GM19468 (cell line): Measurements from ENCODE around the gene GFY.

Experiments
- ATAC-seq: cut with Tn5 transposase; IDR thresholded peaks from one replicate; pipeline ENCODE4 v1.9.1; 2021; ENCODE audit warnings: mild to moderate bottlenecking, moderate library complexity, moderate number of reproducible peaks; ENCODE audit not compliant: unreplicated experiment; ENCODE audit errors: extremely low read depth

The GFY gene

GRCh38 chr19:49425178-49425577 is at the start of gene GFY:
TSS of gene GFY (plus strand) at chr19:49425388. CDS start at chr19:49426431, 1,043 bp downstream.
- no peak for ATAC-seq

GRCh38 chr19:49378512-49378911 is 46.7 kb upstream of the GFY start:
- ATAC-seq: no peak

- ATAC-seq: no peak
Measured at GRCh38 chr19:49380391-49380790, 44.8 kb upstream of the GFY start.

- no peak for ATAC-seq
Measured at GRCh38 chr19:49382639-49383038, 42.5 kb upstream of the GFY start.

- ATAC-seq: no peak
Measured at GRCh38 chr19:49383599-49383998, 41.6 kb upstream of the GFY start.

GRCh38 chr19:49387936-49388372 is 37.2 kb upstream of the GFY start, which contains the start of gene KASH5:
TSS of gene KASH5 (plus strand) at chr19:49388249. CDS start at chr19:49390884, 2,635 bp downstream.
- no peak for ATAC-seq

GRCh38 chr19:49389406-49389805 is 35.8 kb upstream of the GFY start:
- no peak for ATAC-seq

GRCh38 chr19:49390131-49390928 is 34.9 kb upstream of the GFY start:
- no peak for ATAC-seq

- no peak for ATAC-seq
Measured at GRCh38 chr19:49390929-49391359, 34.2 kb upstream of the GFY start.

GRCh38 chr19:49391581-49392399 is 33.4 kb upstream of the GFY start:
- ATAC-seq: no peak

GRCh38 chr19:49393881-49394280 is 31.3 kb upstream of the GFY start:
- no peak for ATAC-seq

GRCh38 chr19:49395581-49396407 is 29.4 kb upstream of the GFY start:
- no peak for ATAC-seq

- ATAC-seq: no peak
Measured at GRCh38 chr19:49396738-49397505, 28.3 kb upstream of the GFY start.

GRCh38 chr19:49398001-49398615 is 27.1 kb upstream of the GFY start:
- ATAC-seq: no peak

- no peak for ATAC-seq
Measured at GRCh38 chr19:49398931-49399330, 26.3 kb upstream of the GFY start.

GRCh38 chr19:49400029-49400428 is 25.2 kb upstream of the GFY start:
- ATAC-seq: no peak

- no peak for ATAC-seq
Measured at GRCh38 chr19:49403404-49404187, 21.6 kb upstream of the GFY start.

GRCh38 chr19:49407079-49407478 is 18.1 kb upstream of the GFY start:
- ATAC-seq: no peak
